GM21381 (cell line): ENCODE data around the gene EXOC3L1.
A peak's percentile ranks its signal among the peaks of the same experiment; 100 is the strongest.

Experiments used
- ATAC-seq: cut with Tn5 transposase; IDR thresholded peaks from one replicate; pipeline ENCODE4 v1.9.1; 2021; ENCODE audit warnings: mild to moderate bottlenecking, moderate library complexity; ENCODE audit not compliant: unreplicated experiment

The EXOC3L1 gene

GRCh38 chr16:67190041-67190440 is at the start of gene EXOC3L1:
Gene EXOC3L1 (minus strand): TSS chr16:67190136. CDS start chr16:67189676, 460 bp downstream.
- no peak for ATAC-seq

- ATAC-seq: no peak
Observed at GRCh38 chr16:67238806-67239470, 49.0 kb upstream of the EXOC3L1 start.

GRCh38 chr16:67238278-67238575 is 48.3 kb upstream of the EXOC3L1 start:
- ATAC-seq: no peak

GRCh38 chr16:67237396-67238277 is 47.7 kb upstream of the EXOC3L1 start:
- no peak for ATAC-seq

GRCh38 chr16:67236563-67237395 is 46.8 kb upstream of the EXOC3L1 start:
- ATAC-seq: no peak

GRCh38 chr16:67235816-67236562 is 46.1 kb upstream of the EXOC3L1 start:
- no peak for ATAC-seq

- ATAC-seq: no peak
Observed at GRCh38 chr16:67234180-67234597, 44.3 kb upstream of the EXOC3L1 start.

- no peak for ATAC-seq
Observed at GRCh38 chr16:67233596-67233995, 43.7 kb upstream of the EXOC3L1 start.

- no peak for ATAC-seq
Observed at GRCh38 chr16:67230809-67231660, 41.1 kb upstream of the EXOC3L1 start.

- ATAC-seq: no peak
Observed at GRCh38 chr16:67229906-67230808, 40.2 kb upstream of the EXOC3L1 start.

GRCh38 chr16:67228905-67229304 is 39.0 kb upstream of the EXOC3L1 start:
- ATAC-seq: no peak

- ATAC-seq: no peak
Observed at GRCh38 chr16:67228034-67228785, 38.3 kb upstream of the EXOC3L1 start.

GRCh38 chr16:67227567-67227921 is 37.6 kb upstream of the EXOC3L1 start:
- no peak for ATAC-seq

- peak; percentile 97 for ATAC-seq
Observed at GRCh38 chr16:67226804-67227566, 37.0 kb upstream of the EXOC3L1 start, which contains the start of gene TMEM208. Gene TMEM208 (plus strand): TSS chr16:67227130. CDS start chr16:67227219, 89 bp downstream.

- no peak for ATAC-seq
Observed at GRCh38 chr16:67226295-67226803, 36.4 kb upstream of the EXOC3L1 start.

- ATAC-seq: no peak
Observed at GRCh38 chr16:67223992-67224391, 34.1 kb upstream of the EXOC3L1 start.
